A673 (cell line): ENCODE measurements around the gene CCDC7.

Source experiments
- EZH2 ChIP-seq: fragments of 200-600 bp; sonication (generic); IDR thresholded peaks from 2 replicates; pipeline ENCODE4 v1.6.1; 2017; ENCODE audit warnings: borderline replicate concordance, low read depth, mild to moderate bottlenecking, mixed read lengths, antibody characterized with exemption, low read length; ENCODE audit not compliant: poor library complexity, severe bottlenecking
- TF ChIP-seq, protein P1 (sequence below): fragments of 300-800, 200-600 bp; sonication (generic); conservative IDR thresholded peaks from 2 replicates; pipeline ENCODE4 v1.5.1; 2017; ENCODE audit warnings: low read depth, mild to moderate bottlenecking, antibody characterized with exemption, low read length, moderate library complexity, mixed read lengths

GRCh38 chr10:32787690-32788284, 341.8 kb downstream of the CCDC7 start:
- TF ChIP-seq, protein P1, sequence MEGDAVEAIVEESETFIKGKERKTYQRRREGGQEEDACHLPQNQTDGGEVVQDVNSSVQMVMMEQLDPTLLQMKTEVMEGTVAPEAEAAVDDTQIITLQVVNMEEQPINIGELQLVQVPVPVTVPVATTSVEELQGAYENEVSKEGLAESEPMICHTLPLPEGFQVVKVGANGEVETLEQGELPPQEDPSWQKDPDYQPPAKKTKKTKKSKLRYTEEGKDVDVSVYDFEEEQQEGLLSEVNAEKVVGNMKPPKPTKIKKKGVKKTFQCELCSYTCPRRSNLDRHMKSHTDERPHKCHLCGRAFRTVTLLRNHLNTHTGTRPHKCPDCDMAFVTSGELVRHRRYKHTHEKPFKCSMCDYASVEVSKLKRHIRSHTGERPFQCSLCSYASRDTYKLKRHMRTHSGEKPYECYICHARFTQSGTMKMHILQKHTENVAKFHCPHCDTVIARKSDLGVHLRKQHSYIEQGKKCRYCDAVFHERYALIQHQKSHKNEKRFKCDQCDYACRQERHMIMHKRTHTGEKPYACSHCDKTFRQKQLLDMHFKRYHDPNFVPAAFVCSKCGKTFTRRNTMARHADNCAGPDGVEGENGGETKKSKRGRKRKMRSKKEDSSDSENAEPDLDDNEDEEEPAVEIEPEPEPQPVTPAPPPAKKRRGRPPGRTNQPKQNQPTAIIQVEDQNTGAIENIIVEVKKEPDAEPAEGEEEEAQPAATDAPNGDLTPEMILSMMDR = no peak
- TF ChIP-seq EZH2 = no peak
